OCI-LY7 (cell line): ENCODE measurements around the gene MAGI1. TPM values are rescaled to one million over a fixed set of nuclear protein-coding genes. Genes with fewer than 3 reads are reported as not detected.

ENCODE experiments used
- BruUV-seq: library from RNA; stranded (reverse); fragments of 400-500 nt; replicated peaks from 2 replicates; lab custom pipeline; 2021; lab: Mats Ljungman, UMichigan
- CTCF ChIA-PET: fragments of 300-600 bp; sonication (Branson Sonifier 250); formaldehyde crosslinking; loops from one replicate; lab custom pipeline; 2022; ENCODE audit warnings: antibody characterized with exemption; ENCODE audit not compliant: unreplicated experiment; lab: Charles Lee
- POLR2A ChIA-PET: fragments of 300-600 bp; sonication (Branson Sonifier 250); formaldehyde crosslinking; loops from one replicate; lab custom pipeline; 2022; ENCODE audit warnings: antibody characterized with exemption; lab: Charles Lee
- DNase-seq: peaks from one replicate; pipeline ENCODE4 v3.0.0-alpha.2; 2015; ENCODE audit warnings: low spot score
- H2AFZ ChIP-seq: fragments of 200-600 bp; sonication (generic), shearing (Covaris generic); 2 replicates; pipeline ENCODE4 v1.6.1; 2014; ENCODE audit warnings: mild to moderate bottlenecking, antibody characterized with exemption, low read length, moderate library complexity
- H3K27ac ChIP-seq: fragments of 200-600 bp; sonication (generic); 2 replicates; pipeline ENCODE4 v1.5.1; 2014; ENCODE audit warnings: mixed run types, low read depth, mild to moderate bottlenecking, moderate library complexity, low read length, inconsistent platforms; ENCODE audit not compliant: poor library complexity, severe bottlenecking
- H3K36me3 ChIP-seq: fragments of 200-600 bp; sonication (generic); 2 replicates; pipeline ENCODE4 v1.6.1; 2014; ENCODE audit warnings: mild to moderate bottlenecking, antibody characterized with exemption, low read length, moderate library complexity, mixed read lengths; ENCODE audit not compliant: insufficient read depth
- H3K4me1 ChIP-seq: fragments of 200-600 bp; sonication (generic); 2 replicates; pipeline ENCODE4 v1.5.1; 2014; ENCODE audit warnings: mild to moderate bottlenecking, low read length; ENCODE audit not compliant: insufficient read depth, poor library complexity, severe bottlenecking
- H3K4me2 ChIP-seq: fragments of 200-600 bp; sonication (generic); 2 replicates; pipeline ENCODE4 v1.6.1; 2014; ENCODE audit warnings: mild to moderate bottlenecking, low read length
- H3K4me3 ChIP-seq: fragments of 200-600 bp; sonication (generic); 2 replicates; pipeline ENCODE4 v1.5.1; 2014; ENCODE audit warnings: mild to moderate bottlenecking, low read depth, low read length; ENCODE audit not compliant: poor library complexity, severe bottlenecking
- H3K79me2 ChIP-seq: fragments of 200-600 bp; sonication (generic); 2 replicates; pipeline ENCODE4 v1.6.1; 2016; ENCODE audit warnings: low read depth, mild to moderate bottlenecking, low read length, moderate library complexity, mixed read lengths; ENCODE audit not compliant: insufficient read depth
- H3K9me2 ChIP-seq: fragments of 200-600 bp; sonication (generic); 2 replicates; pipeline ENCODE4 v1.6.1; 2016; ENCODE audit warnings: mild to moderate bottlenecking, low read length, mixed read lengths; ENCODE audit not compliant: insufficient read depth
- H3K9me3 ChIP-seq: fragments of 200-600 bp; sonication (generic); 2 replicates; pipeline ENCODE4 v1.6.1; 2014; ENCODE audit warnings: mild to moderate bottlenecking, mixed run types, low read length, mixed read lengths
- H4K20me1 ChIP-seq: fragments of 200-600 bp; sonication (generic); 2 replicates; pipeline ENCODE4 v1.6.1; 2014; ENCODE audit warnings: mild to moderate bottlenecking, antibody characterized with exemption, low read length, moderate library complexity, mixed read lengths; ENCODE audit not compliant: insufficient read depth
- CTCF ChIP-seq: fragments of 200-600 bp; sonication (generic); conservative IDR thresholded peaks from 2 replicates; pipeline ENCODE4 v1.5.1; 2014; ENCODE audit warnings: mild to moderate bottlenecking, antibody characterized with exemption, low read length, moderate library complexity, mixed read lengths
- EZH2phosphoT487 ChIP-seq: fragments of 200-600 bp; sonication (generic); IDR thresholded peaks from 2 replicates; pipeline ENCODE4 v1.6.1; 2018; ENCODE audit warnings: low read depth, borderline replicate concordance, mild to moderate bottlenecking, mixed run types, antibody characterized with exemption, low read length, moderate library complexity, mixed read lengths
- intact Hi-C: fragments of 100-400 bp; cut with micrococcal nuclease; formaldehyde crosslinking; loops from one replicate; pipeline ENCODE4 v1.10.0; 2022; ENCODE audit not compliant: unreplicated experiment
- total RNA-seq, 2 experiments: library from RNA; depleted of rRNA in 1 of 2; stranded (reverse); fragments of >200 nt in 1 of 2; shearing (Covaris generic) in 1 of 2; gene quantifications; 2 replicates each; pipeline ENCODE4 v1.2.3, GENCODE V29; 2014 to 2022

MAGI1 gene
- total RNA-seq, 2 experiments from 2014 or later: 0.63 to 2.5 TPM

DNA sequence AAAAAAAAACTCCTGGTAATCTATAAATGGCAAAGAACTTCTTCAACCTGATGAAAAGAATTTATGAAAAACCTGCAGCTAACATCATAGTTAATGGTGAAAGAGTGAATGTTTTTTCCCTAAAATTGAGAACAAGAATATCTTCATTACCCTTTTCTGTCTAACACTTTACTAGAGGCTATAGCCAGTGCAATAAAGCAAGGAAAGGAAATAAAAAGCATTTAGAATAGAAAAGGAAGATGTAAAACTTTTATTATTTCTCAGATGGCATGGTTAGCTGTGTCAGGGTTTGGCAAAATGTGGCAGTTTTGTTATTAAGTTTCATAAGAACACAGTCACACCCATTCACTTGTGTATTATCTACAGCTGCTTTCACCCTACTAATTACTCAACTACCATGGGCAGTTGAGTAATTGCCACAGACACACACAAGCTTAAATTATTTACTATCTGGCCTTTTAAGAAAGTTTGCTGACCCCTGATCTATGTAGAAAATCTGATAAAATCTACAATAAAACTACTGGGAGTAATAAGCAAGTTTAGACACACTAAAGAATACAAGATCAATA lies 465.1 kb downstream of the MAGI1 start:
- Histone ChIP-seq H3K79me2 (no peaks in the 10 kb centered on the region), H3K36me3 (no peaks in the 10 kb centered on the region), H3K4me3 (no peak overlapping the region), H3K9me2 (no peaks in the 10 kb centered on the region), H3K27ac (no peak overlapping the region), H3K9me3 (no peaks in the 10 kb centered on the region), H2AFZ (no peak overlapping the region), H4K20me1 (no peaks in the 10 kb centered on the region), H3K4me1 (no peaks in the 10 kb centered on the region), H3K4me2 (no peak overlapping the region)
- TF ChIP-seq CTCF (no peak), EZH2phosphoT487 (no peak)
- ChIA-PET CTCF (no interaction called here), POLR2A (no interaction called here)
- intact Hi-C loops: no loop called here
- no TSS peak for BruUV-seq
- no peak for DNase-seq

GRCh38 chr3:65572175-65572777 lies 466.4 kb downstream of the MAGI1 start:
- intact Hi-C loops: no loop called here

More at GRCh38 chr3:65572175-65572777, 466.4 kb downstream of the MAGI1 start:
- H3K9me2 ChIP-seq: no peaks in the 10 kb centered on the region
- H4K20me1 ChIP-seq: no peaks in the 10 kb centered on the region
- no peaks in the 10 kb centered on the region for H3K79me2 ChIP-seq
- H2AFZ ChIP-seq: no peak overlapping the region
- BruUV-seq: no TSS peak
- POLR2A ChIA-PET: no interaction called here
- no peaks in the 10 kb centered on the region for H3K4me1 ChIP-seq
- TF ChIP-seq CTCF: no peak
- TF ChIP-seq EZH2phosphoT487: no peak
- H3K4me2 ChIP-seq: no peak overlapping the region
- H3K27ac ChIP-seq: no peak overlapping the region
- CTCF ChIA-PET: no interaction called here
- H3K9me3 ChIP-seq: no peaks in the 10 kb centered on the region
- no peak for DNase-seq
- no peak overlapping the region for H3K4me3 ChIP-seq
- no peaks in the 10 kb centered on the region for H3K36me3 ChIP-seq
